Stimulated activated CD8-positive, alpha-beta memory T cell treated with anti-CD3 and anti-CD28 coated beads, Interleukin-4, amount 100 ng/mL, for 1 hour (primary cell): Measurements from ENCODE around the gene RBFOX1.

Source experiments
- DNase-seq, 2 donors: peaks; one replicate each; pipeline ENCODE4 v3.0.0-alpha.2; 2020; ENCODE audit warnings: low read depth in 2 of 2, low spot score in 1 of 2

The RBFOX1 gene

DNA sequence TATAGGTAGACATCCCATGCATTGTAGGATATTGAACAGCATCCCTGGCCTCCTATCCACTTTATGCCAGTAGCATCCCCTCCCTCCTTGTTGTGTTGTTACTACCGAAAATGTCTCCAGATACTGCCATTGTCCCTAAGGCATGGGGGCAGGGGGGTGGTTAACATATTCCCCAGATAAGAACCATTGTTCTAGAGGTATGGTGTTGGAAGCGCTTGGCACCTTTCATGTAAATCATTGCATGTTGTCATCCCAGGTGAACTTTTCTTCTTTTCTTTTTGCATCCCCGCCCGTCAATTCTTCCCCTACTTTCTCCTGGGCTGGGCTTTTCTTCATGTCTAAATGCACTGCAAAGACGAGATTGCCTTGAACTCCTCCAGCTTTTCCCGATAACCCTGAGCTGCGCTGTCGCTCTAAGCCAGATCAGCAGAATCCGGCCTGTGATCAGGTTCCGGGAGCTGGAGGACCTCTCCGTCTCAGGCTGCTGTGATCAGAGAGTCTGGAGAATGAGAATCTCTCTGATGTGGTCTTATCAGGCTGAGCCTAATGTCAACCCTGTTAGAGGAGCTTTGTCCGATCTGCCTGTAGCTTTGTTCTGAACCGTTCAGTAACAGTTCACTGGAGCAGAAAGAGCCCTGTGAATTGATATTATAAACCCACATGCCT is 76.2 kb downstream of the RBFOX1 start:
- DNase-seq: no peak

DNA sequence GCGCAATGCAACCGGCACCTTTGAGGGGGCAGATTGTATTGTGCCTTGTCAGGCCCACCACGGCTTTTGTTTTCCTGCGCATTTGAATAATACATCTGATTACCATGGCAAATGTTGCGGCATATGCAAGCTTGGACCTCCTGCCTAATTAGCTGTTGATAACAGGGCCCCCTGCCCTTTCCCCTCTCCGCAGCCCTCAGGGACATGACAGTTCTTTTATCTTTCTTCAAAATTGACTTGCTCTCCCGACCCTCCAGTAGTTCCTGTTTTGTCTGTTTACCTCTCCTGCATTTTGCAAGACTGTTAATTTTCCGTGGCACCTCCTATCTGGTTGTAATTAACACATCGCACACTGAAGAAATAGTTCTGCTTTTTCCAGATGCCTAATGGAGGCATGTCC is 86.8 kb downstream of the RBFOX1 start:
- no peak for DNase-seq

DNA sequence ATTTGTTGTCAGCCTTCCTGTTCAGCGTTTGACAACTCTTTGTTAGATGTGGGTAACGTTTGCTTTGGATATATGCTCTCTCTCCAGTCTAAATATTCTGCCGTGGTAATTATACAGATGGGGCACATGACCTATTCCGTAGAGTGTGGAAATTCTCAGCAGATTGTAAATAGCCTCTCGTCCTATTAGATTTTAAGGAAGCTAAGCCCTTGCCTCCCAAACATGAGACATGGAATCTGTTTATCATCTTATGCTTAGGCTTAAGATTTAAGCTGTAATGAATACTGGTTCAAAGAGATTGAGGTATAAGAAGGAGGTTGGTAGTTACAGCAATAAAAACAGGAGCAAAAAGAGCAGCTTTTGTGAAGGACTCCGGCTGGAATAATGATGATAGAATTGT is 87.4 kb downstream of the RBFOX1 start:
- DNase-seq: no peak

DNA sequence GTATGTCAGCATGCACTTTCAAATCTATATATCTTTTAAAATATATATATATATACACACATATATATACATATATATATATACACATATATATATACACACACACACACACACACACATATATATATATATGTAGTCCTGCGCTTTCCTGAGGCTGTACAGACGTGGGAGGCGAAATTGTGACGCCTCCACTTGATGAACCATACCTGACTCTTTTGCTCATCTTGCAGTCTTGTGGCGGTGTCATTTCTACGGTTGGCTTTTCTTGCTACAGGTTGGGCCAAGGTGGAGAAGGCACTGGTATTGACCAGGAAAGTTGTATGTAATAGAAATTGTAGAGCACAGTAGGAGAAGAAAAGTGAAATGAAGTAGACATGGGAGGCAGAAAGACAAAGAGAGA is 88.2 kb downstream of the RBFOX1 start:
- DNase-seq: no peak

DNA sequence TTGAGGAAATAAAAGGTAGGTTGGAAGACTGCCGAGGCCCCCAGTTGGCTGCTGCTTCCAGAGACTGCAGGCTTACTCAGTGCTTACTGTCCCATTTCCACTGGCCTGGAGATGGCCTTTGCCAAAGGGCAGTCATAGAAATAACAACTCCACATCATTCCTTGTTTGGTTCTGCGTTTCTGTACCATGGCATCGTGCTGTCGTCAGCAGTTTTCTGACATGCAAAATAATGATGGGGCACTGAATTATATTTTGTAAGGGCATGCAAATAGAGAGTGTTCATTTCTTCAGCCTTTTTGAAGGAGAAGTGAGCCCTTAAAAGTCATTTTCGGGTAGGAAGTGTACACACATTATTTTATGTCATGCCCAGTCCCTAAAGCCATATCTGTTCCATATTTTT is 88.9 kb downstream of the RBFOX1 start:
- no peak for DNase-seq

DNA sequence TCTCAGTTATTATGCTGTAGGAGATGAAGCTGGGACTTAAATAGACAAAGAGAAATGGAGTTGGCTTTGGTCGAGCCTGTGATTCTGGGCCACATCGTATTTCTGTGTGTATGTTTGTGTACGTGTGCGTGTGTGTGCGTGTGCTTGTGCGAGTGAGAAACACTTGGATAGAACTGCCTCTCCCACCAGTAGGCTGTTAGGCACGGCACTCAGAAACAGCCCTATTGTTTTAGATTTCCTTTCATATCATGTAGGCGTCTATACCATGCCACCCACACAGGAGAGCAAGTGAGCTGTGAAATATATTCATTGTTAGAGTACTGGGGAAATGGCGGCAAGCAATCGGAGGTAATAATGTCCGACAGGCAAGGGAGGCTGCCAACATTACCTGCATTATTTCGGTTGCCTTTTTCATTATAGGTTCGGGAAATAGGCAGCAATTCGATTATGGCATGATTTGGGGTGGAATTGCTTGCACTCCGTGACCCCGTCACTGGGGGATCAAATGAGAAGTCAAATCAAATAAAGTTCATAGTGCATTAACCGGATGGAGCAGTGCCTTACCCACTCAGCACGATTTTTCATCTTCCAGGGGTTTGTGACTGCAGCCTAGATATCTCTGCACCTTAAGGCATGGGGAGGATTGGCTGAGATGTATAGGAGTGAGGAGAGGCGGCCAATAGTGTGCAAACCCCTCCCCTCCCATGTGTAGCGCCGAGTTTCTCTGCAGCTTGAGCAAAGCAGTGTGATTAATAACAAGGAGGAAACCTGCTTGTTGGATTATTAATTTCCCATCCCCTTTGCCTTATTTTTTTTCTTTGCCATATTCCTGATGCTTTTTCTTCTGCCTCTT is 89.6 kb downstream of the RBFOX1 start:
- DNase-seq: no peak

DNA sequence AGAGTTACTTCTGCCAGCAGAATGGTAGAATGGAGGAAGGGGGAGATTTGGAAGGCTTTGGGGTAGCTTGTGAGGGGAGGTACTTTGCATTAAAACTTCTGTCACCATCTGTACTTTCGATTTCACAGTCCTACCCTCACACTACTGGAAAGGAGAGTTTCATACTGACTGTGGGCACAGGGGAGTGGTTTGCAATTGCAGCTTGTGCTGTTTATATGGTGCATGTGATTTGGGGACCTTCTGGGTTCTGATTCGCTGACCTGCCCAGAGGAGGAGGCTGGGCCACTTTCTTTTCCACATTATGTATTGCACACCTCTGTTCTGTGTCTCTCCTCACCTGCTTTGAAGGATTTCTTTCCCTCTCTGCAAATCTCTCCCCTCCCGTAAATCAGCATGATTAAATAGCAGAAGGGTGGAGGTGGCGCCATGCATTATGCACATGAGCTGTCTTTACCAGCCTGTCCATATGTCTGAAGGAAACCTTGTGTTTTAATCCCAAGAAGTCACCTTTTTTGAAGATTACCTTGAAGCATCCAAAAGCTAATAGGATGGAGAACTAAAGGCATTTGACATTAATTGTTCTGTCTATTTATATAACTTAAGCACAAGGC is 90.9 kb downstream of the RBFOX1 start:
- no peak for DNase-seq

DNA sequence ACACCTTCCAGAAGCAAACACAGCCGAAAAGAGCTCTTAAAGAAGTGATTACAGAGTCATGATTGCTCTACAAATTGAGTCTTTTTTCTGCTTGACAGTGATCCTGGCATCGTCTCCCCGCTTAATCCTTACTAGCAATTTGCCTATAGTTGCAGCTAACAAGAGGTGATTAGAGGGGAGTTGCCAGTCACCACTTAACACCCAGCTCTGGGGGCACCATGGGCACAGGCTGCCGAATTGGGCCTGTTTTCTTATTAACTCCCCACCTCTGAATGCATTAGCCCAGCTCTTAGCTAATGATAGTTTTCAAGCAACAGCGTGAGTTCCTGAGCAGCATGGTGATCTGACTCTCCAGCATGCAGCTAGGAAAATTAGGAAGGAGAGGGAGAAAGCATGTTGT is 93.5 kb downstream of the RBFOX1 start:
- no peak for DNase-seq

DNA sequence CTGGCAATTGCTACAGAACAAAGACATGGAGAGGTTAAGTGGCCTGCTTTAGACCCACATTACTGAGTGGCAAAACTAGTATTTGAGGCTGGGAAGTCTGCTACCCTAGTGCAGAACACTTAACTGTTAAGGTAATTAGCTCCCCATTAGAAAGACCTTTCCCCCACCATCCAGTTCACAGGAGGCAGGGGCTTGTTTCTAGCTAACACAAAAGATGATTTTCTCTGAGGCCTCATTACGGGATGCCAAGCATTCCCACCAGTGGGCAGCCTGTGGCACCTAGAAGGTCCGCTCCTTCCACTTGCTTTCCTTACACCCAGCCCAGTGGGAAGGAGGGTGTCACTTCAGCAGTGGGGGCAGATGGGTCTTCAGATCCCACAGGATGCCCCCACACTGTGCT is 99.1 kb downstream of the RBFOX1 start:
- no peak for DNase-seq

DNA sequence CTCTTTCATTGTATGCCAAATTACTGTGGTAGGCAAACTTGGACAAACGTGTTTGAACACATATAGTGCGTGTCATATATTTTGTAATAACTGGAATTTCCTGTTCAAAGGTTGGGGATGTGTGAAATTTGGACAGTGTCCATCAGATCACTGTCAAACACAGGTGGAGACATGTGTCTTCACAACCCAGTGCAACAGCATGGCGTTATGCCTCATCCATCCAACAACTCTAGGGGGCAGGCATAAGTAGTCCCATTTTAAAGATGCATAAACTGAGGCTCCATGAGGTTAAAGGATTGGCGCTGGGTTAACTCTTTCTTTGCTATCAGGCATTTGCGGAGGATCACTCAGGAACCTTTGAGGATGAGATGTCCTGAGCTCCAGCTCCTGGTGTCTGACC is 103.7 kb downstream of the RBFOX1 start:
- DNase-seq: no peak

DNA sequence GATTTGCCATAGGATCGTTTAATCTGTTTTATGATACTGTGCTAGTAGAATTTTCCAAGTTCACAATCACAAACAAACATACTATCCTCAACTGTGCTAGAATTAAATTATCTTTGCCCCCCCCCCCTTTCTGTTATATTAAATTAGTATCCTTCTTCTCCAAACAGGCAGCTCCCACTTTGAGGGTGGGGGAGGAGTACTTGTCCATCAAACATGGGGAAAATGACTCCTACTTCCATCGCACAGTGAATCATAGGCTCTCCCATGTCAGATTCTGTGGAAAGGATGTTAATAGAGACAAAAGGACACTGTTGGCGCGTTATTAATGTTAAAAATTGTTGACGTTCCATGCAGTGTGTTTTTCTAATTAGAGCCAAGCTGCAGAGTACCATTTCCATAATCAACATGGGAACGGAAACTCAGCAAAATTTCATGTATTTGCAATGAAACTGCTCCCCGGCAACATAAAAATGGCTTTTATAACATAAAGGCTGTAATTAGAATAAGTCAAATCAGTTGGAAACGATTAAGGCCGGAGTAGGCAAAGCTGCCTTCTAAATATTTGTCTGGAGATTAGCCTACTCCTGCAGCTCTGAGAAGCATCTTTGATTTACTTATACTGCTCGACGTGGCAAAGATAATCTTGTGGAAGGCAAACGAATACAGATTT is 104.6 kb downstream of the RBFOX1 start:
- no peak for DNase-seq

DNA sequence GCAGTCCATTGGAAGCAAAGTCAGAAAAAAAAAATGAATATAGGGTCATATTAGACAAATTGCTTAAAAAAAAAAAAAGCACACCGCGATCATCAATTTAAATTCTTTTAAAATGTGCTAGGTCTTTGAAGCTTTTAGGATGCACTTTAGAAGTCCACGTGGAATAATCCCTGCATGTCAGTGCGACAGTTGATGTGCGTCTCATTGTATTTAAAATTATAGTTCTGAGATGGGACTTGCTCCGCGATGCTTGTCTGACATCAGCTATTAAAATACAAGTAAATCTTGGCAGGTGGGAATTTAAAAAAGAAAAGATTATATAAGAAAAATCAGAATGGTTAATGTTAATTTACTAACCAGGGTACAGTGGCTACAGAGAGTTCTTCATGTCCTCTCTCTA is 105.2 kb downstream of the RBFOX1 start:
- DNase-seq: no peak

DNA sequence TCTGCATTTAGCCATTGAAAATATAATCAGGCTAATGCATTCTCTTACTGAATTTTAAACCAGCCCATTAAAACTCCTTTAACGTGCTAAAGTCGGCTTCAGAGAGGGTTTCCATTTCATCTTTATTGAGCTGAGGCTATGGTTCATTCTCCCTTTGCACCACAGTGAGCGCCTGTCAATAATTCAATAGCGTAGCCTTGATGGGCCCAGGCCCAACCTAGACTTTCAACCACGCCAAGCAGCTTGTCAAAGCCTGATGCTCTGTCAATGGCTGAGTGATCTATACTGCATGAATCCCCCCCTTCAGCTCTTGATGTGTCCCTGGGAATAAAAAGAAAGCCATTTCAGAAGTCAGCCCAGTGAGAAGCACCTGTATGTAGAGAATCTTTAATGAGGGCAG is 106.0 kb downstream of the RBFOX1 start:
- DNase-seq: no peak

DNA sequence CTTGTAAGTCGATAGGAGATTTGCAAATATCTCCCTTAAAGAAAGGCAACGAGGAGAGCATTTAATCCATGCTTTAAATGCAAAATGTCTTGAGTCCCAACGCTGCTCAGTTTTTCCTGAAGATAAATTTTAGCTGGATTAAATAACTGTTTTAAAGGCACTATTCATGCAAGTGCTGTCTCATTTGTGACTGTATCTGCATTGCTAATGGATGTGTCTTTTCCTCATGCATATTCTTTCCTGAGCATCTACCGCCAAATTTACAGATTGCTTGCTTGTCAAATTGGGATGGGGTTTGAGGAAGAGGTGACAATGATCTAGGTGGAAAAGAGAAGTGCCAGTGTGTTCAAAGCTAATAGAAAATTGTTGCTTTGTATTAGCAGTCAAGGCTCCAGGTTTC is 106.9 kb downstream of the RBFOX1 start:
- no peak for DNase-seq

DNA sequence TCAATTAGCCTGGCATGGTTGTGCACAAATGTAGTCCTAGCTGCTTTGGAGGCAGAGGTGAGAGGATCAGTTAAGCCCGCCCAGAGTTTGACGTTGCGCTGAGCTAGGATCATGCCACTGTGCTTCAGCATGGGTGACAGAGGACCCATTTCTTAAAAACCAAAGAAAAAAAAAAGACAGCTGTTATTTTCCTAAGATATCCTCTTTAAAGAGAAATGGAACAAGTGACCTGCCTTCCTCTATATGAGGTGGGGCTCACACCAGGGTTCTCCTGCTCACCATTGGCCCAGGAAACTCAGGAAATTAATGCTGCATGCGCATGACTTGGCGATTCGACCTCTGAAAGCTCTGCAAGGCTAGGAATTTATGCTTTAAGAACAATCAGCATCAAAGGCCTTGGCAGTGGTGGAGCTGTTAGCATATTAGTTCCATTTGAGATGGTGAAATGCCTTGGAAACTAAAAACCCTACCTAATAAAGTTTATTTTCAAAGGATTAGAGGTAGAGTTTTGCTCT is 108.3 kb downstream of the RBFOX1 start:
- no peak for DNase-seq

DNA sequence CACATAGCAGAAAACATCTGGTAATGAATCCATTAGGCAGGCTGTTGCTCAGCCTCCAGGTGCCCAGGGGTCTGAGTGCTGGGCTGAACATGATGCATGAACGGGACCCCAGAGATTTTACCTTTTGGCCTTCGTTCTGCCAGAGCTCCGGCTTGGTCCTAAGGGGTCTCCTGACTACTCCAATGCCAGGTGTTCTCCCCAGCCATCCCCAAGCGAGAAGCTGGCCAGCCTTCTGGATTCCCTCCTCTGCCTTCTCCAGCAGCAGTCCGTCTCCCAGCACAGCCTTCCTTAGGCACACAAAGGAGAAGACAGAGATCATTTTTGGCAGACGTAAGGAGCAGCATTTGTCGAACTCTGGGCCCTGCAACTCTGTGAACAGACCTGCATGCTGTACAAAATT is 109.4 kb downstream of the RBFOX1 start:
- DNase-seq: no peak

DNA sequence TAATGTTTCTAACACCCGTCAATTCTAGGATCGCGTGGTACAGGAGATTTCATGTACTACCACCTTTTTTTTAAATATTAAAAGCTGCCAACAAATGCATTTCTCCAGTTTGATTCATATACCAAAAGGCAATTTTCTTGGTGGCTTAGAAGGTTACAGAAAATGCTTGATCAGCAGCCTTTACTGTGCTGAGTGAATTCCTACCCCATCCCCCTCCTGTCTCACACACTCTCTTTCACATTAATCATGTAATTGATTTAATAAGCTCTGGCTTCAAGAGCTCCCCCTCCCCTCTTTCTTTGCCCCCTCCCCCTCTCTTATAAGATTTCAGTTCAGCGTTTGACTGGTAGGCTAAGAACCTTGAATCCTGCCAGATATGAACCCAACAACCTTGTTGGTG is 110.5 kb downstream of the RBFOX1 start:
- DNase-seq: no peak

DNA sequence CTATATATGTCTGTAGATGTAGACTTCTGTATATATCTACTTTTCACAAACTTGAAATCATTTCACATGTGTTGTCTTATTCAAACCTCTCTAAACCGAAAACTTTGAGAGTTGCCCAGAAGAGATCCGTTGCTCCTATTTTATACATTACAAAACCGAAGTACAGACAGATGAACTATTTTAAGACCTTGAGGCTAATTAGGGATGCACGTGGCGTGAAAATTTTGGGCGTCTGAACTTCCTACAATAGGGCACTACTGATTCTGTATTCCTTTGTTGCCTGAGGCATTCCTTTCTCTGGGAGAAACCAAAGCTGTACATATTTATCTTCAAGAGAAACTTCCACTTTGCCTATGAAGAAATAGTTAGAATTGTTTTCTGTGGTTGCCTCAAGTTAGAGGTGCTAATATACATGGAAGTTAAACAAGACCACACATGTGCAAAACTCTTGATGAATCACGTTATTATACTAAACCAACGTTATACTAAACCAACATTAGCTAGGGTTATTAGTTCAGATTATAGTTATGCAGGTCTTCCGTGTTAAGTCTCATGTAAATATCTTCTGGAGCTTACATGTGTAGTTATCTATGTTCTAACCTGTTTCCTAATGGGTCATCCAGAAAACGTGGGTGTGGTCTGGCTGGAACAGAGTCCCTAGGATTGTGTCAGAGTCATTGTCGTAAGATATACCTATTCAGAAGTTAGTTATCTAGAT is 111.2 kb downstream of the RBFOX1 start:
- DNase-seq: no peak

DNA sequence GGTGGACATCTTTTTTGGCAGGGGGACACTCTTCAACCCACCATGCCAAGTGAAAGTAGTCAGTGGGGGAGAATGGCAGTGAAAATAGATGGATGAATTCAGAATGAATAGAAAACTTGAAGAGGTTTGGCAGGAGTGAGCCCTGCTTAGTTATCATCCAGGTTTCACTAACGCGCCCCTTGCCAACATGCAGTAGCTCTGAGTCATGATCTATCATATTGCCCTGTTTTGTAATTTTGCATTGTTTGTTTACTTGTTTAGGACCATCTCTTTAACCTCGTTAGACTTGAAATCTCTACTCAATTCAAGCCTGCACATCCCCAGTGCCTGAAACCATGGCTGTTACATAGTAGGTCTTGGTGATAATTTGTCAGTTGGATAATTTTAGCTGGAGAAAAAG is 116.7 kb downstream of the RBFOX1 start:
- no peak for DNase-seq

DNA sequence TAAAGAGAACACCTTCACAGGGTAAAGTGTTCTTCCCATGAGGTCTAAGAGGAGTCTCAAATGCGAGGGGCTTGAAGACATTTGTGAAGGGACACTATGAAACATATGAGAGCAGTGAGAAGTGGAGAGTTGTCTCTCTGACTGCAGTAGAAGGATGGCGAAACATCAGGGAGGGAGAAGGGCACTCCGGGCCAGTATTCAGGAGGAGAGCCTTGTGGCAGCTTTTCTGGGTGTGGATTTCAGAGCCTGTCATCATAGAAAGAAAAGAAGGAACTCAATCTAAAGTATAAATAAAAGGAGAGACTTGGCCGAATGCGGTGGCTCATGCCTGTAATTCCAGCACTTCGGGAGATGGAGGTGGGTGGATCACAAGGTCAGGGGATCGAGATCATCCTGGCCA is 117.2 kb downstream of the RBFOX1 start:
- no peak for DNase-seq

DNA sequence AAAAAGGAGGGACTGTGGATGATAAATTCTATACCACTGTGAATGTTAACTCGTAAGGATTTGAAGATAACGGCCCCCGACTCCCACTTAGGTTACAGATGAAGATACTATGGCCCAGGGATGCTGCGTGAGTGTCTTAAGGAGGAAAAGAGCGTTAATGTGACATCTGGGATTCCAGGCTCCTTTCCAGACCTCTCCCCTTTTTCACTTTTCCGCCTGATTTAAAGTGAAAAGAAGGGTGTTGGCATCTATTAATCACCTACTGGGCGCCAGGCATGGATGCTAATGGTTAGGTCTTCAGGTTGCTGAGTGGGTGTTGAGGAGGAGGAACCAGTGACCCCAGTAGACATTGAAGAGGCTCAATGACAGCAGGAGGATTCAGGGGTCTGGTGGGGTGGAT is 117.8 kb downstream of the RBFOX1 start:
- DNase-seq: no peak
